HK-2 (cell line): ENCODE data around the gene POMC.
"Not testable (repeated sequence)": the region's sequence is repeated elsewhere in the genome, so short reads cannot be mapped to it uniquely, and the experiment has no call there.

Source experiments
- DNase-seq: peaks from one replicate; pipeline ENCODE4 v3.0.0-alpha.2; 2018; ENCODE audit not compliant: unreplicated experiment

The POMC gene

DNA sequence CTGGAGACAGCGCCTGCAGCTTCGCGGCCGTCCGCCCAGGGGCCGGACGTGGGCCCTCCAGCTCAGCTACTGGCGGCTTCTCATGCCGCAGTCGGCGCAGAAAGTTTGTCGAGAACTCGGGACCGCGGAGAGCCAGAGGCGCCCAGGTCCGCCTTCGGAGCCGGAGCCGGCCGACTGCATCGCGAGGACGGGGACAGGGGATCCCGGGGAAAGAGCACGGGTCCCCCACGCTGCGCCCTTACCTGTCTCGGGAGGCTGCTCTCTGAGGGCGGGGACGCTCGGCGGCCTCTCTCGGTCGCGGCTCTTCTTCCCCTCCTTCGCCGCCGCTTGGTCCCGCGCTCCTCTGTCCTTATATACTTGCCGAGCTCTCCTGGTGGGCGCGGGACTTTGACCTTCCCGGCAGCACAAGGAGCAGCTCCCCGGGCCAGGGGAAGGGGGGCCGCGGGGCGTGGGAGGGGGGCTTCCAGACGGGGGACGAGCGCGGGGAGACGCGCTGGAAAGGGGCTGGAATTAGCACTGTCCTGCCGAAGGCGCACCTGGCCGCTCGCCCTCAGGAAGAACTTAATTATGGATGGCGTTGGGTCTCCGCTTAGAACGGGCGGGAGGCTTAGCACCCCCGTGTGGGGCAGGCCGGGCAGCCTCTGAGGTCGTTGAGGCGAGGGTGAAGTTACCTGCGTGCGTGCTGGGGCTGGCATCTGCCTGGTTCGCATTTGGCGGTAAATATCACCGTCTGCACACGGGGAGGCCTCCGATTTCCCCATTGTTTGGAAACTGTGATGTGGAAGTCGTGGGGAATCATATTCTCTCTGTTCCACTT, at the start of gene POMC:
TSS of gene POMC (minus strand) at position 325 of the 817 bp plus-strand sequence. CDS start 3,808 bp downstream, outside the sequence.
- DNase-seq = peak; percentile 8

DNA sequence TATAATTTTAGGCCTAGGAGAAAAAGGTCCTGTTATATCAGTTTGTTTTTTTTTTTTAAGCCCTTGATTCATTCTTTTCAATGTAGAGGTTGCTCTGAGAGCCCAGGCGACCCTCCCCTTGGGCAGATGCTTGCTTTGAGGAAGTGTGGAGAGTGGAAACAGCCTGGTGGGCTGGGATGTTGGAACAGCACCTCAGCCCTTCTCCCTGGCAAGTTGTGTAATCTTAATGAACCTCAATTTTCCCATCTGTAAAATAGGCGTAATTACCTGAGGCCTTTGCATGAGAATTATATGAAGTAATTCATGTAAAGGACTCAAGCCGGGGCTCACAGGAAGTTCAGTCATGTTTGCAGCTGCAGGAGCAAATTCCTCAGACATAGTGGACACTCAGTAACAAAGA, 49.7 kb upstream of the POMC start:
- DNase-seq = no peak

DNA sequence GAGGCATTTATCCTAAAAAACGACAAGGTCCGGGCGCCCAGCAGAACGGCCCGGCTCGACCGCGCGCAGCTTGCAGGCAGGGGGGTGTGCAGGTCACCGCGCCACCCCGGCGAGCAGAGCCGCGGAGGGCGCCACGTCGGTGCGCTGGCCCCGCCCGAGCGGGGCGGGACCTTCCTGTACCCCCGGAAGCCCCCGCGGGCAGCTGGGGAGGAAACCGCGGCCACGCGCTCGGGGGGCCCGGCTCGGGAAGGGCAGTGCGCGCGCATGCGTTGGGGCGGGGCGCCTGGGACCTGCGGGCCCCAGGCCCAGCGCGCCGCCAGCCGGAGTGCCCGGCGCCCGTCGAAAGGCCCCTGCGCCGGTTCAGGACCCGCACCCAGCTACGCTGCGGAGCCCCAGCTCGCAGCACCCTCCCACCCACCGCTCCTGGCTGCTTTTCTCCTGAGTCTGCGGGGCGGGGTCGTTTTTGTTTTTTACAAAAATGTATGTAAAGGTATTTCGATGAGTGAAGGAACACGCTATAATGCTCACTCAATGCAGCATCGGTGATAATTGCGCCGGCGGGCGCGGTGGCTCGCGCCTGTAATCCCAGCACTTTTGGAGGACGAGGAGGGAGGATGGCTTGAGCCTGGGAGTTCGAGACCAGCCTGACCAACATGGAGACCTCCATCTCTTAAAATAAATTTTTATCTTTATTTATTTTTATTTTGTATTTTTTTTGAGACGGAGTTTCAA, 47.7 kb upstream of the POMC start:
- no peak for DNase-seq

DNA sequence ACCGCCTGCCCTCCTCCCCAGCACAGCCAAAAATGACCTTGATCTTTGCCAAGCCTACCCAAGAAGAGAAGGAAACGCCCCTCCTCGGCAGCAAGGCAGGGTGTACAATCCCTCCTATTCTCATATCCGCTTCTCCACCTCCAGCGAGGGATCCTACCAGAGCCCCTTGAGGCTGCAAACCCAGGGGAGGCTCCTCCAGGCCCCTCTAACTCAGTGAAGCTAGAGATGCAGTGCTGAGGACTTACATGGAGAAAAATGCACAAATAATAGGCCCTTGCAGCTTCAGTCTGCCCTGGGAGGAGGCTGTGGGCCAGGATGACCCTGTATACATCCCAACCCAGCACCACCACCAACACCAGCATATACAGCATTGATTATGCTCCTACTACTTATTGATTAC, 46.9 kb upstream of the POMC start:
- DNase-seq = no peak

DNA sequence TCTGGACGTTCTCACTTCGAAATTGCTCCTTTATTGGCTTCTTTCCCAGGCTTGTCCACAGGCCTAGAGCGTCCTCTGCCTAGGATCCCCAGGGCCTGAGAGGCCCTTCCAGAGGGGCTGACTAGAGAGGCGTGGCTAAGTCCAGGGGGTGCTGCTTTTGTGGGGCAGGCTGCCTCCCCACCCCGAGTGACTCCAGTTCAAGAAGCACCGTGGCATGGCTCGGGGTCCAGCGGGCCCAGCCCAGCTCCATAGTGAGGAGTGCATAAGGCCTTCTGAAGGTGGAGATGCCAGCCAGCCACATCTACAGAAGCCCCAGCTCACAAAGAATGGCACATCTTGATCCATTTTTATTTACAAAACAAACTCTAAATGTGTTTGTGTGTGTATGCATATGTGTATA, 44.8 kb upstream of the POMC start:
- DNase-seq = no peak

DNA sequence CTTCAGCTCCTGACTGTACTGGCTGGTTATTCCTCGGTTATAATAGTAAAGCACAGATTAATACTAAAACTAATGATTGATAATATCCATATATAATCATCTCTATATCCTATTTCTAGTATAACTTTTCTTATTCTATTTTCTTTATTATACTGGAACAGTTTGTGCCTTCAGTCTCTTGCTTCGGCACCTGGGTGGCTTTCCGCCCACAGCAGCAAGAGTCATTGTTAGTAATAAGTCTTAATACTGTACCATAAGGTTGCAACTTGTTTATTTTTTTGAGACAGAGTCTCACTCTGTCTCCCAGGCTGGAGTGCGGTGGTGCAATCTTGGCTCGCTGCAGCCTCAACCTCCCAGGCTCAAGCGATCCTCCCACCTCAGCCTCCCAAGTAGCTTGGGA, 42.5 kb upstream of the POMC start:
- not testable (repeated sequence) for DNase-seq

DNA sequence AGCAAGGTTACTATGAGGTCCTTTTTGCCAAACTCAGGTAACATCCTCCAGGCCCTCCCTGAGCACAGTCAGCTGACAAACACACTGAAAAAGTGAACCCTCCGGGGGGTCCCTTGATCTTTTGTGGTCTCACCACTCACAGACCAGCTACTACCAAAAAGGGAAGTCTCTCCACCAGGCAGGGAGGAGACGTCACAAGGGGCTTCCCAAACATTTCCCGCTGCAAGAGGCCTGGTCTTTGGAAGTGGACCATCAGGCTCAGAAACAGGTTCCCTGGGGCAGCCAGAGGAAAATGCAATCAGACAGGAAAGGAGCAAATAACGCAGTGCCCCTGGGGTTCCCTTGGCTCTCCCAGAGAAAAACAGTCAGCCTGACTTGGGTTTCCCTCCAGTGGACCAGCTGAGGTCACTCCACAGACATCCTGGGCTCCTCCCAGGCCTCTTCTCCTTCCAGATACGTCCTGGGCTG, 38.7 kb upstream of the POMC start:
- DNase-seq = no peak

DNA sequence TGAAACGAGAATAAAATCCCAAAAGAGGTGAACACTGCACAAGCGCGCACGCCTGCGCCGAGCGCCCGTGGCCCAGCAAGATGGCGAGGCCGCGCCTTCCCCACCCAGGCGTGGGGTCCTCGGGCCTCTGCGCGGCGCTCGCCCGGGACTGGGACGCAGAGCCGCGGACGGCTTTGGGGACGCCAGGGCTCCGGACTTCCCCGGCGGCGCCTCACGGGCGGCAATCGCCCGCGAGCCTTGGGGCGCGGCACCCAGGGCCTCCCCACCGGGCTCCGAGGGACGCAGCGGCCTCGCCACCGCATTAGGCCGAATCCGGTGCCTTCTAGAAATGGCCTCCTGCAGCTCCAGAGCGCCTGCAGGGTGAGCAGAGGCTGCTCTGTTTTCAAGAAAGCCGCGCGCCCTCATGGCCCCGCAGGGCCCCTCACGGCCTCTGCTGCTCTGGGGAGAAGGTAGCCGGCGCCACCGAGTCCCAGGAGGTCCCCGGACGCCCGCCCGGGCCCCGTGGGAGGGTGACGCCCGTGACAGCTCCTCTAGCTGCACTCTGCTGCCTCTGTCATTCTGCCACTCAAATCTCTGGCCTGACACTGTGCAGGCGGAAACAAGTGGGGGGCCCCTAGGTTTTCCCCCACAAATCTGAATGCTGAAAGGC, 35.9 kb upstream of the POMC start:
- DNase-seq = no peak

DNA sequence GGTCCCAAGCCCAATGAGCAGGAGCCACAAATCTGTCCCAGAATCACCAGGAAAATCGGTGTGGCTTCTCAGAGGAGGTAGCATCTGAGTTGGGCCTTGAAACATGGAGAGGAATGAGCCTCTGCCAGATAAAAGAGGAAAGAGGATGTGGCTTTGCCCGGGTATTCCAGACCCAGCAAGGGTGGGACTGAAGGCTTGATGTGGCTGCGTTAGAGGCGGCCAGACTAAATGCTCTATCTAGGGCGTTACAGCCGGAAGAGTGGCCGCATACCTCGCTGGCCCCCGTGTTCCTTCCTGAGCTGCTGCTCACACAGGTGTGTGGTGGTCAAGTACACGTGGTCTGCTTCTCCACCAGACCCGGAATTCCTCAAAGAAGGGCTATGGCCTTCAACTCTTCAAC, 33.9 kb upstream of the POMC start:
- DNase-seq = no peak

DNA sequence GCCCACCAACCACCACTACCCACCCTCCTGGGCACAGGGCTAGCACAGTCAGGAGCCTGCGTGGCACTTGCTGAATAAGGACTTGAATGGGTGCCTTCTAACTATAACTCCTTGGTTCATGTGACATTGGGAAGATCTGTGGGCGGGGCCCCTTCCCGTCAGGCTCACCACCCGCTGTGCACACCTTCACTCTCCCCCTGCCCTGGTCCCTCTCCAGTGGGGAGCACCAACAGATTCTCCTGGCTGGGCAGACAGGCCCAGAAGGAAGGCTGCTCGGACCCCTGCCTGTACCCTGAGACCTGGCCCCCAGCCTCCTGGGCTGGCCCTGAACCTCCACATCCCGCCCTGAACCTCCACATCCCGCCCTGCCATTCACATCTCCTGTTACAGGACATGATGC, 33.4 kb upstream of the POMC start:
- no peak for DNase-seq

DNA sequence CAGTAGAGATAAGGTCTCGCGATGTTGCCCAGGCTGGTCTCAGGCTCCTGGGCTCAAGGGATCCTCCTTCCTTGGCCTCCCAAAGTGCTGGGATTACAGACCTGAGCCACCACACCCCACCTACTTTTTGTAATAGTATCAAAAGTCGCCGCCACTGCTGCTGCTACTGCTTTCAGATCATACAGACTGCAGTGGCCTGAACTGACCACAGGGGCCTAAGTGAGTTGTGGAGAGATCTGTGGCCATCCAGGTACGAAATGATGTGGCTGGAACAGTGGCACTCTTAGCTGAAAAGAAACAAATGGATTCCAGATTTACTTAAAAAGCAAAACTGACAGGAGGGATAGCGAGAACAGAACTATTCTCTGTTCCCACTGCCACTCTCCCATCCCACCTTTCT, 32.9 kb upstream of the POMC start:
- DNase-seq = no peak

DNA sequence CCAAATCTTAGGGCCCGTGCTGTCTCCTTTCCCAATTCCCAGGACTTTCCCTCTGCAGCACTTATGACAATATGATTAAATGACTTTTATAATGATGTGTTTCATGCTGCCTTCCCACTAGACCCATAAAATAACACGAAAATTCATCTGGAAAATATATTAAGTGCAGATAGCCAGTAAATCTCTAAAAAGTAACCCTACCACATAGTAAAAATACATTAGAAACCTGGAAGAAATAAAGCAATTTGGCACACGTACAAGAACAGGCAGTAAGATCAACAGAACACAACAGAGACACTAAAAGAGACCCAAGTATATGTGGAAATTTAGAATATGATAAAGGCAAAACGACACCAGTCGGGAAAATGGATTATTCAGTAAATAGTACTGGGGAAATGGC, 30.2 kb upstream of the POMC start:
- DNase-seq = no peak

DNA sequence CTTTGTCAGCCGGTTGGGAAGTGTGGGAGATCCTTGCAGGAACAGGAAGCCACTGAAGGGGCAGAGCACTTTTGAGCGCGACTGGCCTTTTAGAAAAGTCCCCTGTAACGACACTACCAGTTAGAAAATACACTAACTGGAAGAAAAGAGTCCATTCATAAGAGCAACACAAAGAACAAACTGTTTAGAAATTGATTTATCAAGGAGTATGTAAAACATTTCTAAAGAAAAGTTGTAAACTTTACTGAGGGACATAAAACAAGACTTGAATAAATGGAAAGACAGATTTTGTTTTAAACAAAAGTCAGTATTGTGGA, 29.8 kb upstream of the POMC start:
- DNase-seq = no peak

DNA sequence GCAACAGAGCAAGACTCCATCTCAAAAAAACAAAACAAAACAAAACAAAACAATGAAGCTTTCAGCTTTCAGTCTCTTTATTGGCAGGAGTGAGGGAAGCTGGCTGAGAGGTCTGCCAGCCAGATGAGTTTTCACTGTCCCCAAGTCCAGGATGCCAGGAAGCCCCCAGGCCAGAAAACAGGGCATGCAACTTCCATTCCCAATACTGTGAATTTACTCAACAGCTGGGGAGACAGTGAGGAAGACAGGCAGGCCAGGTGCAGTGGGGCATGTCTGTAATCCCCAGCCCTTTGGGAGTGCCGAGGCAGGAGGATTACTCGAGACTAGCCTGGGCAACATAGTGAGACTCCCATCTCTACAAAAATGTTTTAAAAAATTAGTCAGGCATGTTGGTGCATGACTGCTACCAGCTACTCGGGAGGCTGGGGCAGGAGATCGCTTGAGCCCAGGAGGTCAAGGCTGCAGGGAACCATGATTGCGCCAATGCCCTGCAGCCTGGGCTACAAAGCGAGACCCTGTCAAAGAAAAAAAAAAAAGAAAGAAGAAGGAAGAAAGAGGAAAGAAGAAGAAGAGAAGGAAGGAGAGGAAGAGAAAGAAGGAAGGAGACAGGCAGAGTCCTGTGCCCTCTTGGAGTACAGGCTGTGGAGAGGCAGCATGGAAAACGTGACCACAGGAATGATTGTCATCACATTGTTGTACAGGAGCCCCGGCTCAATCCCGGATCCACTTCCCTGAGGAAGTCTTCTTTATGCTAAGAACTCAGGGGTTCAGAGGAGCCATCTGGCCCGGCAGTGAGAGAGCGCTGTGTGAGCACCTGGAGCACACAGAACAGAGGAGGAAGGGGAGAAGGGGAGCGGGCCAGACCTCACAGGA, 29.2 kb upstream of the POMC start:
- DNase-seq = no peak

DNA sequence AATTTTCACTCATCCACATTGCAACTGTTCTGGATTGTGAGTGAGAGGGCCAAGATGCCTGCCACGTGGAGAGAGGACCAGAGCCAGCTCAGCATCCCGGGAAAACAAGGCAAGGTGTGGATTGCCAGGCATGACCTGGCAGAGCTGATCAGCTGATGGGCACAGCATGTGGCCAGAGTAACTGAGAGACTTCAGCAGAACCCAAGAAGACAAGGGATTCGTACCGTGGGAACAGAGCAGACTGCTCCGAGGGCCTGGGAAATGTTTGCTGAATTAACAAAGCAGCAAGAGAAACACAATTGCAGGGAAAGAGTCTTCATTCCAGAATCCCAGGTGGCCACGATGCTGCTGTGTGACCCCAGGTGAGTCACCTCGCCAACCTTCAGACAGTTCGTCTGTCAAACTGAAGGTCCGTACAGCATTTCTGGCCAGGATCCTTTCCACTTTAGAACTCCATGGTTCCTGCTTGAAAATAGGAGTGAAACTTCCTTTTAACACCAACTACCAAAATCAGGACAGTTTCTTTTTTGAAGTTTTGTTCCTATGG, 26.3 kb upstream of the POMC start:
- DNase-seq = no peak

DNA sequence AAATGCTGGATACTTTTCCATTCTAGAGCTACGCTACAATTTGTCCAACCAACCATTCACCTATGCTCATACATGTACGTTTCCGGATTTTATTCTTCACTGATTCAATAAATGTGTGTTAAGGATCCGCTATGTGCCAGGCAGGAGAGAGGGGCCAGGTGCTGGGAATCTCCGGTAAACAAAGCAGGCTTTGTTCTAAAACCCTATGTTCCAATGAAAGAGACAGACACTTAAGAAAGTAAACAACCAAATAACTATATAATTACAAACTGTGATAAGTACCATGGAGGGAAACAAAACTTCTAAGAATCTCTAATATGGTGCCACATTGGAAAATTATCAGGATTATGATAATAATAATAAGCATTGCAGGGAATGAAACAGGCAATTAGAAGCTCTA, 22.2 kb upstream of the POMC start:
- DNase-seq = no peak

DNA sequence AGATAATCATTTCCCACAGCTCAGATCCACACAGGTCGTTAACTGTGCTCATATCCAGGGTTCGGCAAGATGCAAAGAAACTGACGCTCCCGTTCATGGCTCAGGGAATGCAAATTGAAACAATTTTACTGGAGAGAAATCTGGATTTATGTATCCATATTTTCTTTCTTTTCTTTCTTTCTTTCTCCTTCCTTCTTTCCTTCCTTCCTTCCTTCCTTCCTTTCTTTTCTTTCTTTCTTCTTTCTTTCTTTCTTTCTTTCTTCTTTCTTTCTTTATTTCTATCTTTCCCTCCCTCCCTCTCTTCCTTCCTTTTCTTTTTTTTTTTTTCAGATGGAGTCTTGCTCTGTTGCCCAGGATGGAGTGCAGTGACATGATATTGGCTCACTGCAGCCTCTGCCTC, 20.0 kb upstream of the POMC start:
- DNase-seq = no peak

DNA sequence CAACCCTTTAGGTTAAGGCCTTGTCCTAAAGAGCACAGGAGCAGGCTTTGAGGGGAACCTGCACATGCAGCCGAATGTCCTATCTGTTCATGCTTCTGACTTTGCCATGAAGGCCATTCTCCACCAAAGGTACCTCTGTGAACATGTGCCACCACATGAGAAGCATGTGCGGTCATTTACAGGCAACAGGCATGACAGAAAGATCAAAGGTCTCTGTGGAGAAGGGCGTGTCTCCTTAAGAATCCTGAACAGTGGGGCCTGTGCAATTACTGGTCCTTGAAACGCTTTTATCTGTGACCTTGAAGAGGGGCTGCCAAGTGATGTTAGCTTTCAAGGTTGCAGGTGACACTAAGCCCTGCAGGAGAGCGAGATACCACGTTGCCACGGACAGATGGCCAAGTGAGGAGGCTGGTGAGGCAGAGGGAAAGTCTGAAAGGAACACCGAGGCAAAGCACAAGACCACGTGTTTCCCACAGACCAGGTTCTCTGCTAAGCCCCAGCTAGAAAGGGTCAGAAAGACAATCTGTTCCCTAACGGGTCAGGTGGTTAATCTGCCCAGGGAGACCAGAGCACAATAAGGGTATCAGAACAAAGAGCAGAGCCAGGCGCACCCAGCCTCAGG, 19.5 kb upstream of the POMC start:
- DNase-seq = no peak

DNA sequence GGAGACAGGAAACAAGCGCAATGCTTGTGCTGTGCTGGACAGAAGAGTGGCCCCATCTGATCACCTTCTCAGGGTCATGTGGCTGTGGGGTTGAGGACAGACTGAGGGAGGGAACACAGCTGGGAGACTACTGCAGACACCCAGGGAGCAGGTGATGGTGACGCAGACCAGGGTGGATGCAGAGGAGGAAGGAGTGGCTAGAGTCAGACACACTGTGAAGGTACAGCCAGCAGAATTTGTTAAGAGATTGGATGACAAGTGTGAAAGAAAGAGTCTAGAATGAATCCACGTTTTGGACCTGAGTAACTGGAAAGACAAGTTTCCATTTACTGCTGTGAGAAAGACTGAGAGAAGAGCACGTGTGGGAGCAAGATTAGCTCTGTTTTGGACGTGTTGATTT, 15.9 kb upstream of the POMC start:
- no peak for DNase-seq

DNA sequence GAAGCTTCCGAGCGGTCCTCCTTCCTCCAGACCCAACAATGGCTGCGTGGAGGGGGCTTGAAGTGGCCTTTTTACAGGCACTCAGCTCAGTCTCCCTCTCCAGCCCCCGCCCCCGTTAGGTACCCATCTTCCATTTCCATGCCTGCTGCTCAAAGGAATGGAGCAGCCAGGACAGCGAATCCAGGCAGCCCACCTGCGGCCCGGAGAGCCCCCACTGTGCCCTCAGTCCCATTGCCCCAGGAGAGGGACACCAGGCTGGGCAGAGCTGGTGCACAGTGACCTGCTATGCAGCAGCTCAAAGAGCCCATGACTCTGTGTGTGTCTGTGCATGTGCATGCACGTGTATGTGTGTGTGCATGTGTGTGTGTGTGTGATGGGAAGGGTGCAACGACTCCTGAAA, 10.6 kb upstream of the POMC start:
- no peak for DNase-seq

DNA sequence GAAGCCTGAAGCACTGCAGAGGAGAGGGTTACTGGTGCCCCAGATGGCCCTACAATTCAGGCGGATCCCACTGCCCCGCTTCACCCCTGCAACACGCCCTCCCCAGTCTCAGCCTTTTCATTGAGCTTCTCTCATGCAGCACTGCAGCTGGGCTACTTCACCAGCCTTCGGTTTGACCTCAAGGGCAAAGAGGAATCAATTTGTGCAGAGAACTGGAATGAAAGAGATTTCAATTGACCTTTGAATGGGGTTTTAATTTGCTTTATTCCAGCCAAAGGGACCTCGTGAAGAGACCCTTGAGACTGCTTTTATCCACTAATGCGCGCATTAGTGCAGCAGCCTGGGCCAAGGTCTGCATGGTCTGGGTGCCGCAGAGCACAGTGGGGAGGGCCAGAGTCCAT, 8.8 kb upstream of the POMC start:
- no peak for DNase-seq
